Caki2 (cell line): Measurements from ENCODE around the gene KIF12. TPM values are rescaled to one million over a fixed set of nuclear protein-coding genes. Genes with fewer than 3 reads are reported as not detected.

ENCODE experiments used
- DNase-seq: peaks from one replicate; pipeline ENCODE4 v3.0.0-alpha.2; 2015; ENCODE audit warnings: low read depth
- in situ Hi-C: cut with HindIII; loops from 2 replicates; pipeline ENCODE4 v1.10.0; 2016; ENCODE audit warnings: low sequenced_read_pairs, low pct_unique_long_range_greater_than_20kb, mixed read lengths
- total RNA-seq: library from RNA; depleted of rRNA; stranded (reverse); fragments of >200 nt; shearing (Covaris generic); gene quantifications from 2 replicates; pipeline ENCODE4 v1.2.3, GENCODE V29; 2014; ENCODE audit warnings: low replicate concordance

KIF12 gene
- total RNA-seq, 1 experiment from 2014 or later = 19.3 TPM

GRCh38 chr9:114124666-114125475 is 25.8 kb upstream of the KIF12 start:
- in situ Hi-C loops = no loop called here
- DNase-seq = no peak

GRCh38 chr9:114124138-114124537 is 25.0 kb upstream of the KIF12 start:
- in situ Hi-C loops = no loop called here
- DNase-seq = no peak

GRCh38 chr9:114123031-114123977 is 24.2 kb upstream of the KIF12 start:
- in situ Hi-C loops = no loop called here

GRCh38 chr9:114122136-114123027 is 23.3 kb upstream of the KIF12 start:
- in situ Hi-C loops = no loop called here

More at GRCh38 chr9:114123031-114123977, 24.2 kb upstream of the KIF12 start:
- DNase-seq = no peak

GRCh38 chr9:114121227-114122135 is 22.4 kb upstream of the KIF12 start:
- DNase-seq = no peak
- in situ Hi-C loops = no loop called here

More at GRCh38 chr9:114122136-114123027, 23.3 kb upstream of the KIF12 start:
- DNase-seq = no peak

- in situ Hi-C loops = no loop called here
- DNase-seq = no peak
Measured at GRCh38 chr9:114120192-114121014, 21.3 kb upstream of the KIF12 start.

GRCh38 chr9:114119242-114120191 is 20.4 kb upstream of the KIF12 start:
- in situ Hi-C loops = no loop called here
- DNase-seq = no peak

GRCh38 chr9:114117996-114118830 is 19.1 kb upstream of the KIF12 start:
- DNase-seq = no peak
- in situ Hi-C loops = no loop called here

GRCh38 chr9:114117614-114117995 is 18.5 kb upstream of the KIF12 start:
- in situ Hi-C loops = no loop called here
- DNase-seq = no peak

- in situ Hi-C loops = no loop called here
Measured at GRCh38 chr9:114116126-114116747, 17.1 kb upstream of the KIF12 start.

GRCh38 chr9:114115654-114116125 is 16.6 kb upstream of the KIF12 start:
- DNase-seq = no peak
- in situ Hi-C loops = no loop called here

More at GRCh38 chr9:114116126-114116747, 17.1 kb upstream of the KIF12 start:
- no peak for DNase-seq

GRCh38 chr9:114114364-114114763 is 15.3 kb upstream of the KIF12 start:
- in situ Hi-C loops = no loop called here
- DNase-seq = no peak

- in situ Hi-C loops = no loop called here
- DNase-seq = no peak
Measured at GRCh38 chr9:114112778-114113584, 13.9 kb upstream of the KIF12 start.
